ENCODE measurements around the gene LTBP1.
"Not testable (repeated sequence)": the region's sequence is repeated elsewhere in the genome, so short reads cannot be mapped to it uniquely, and the experiment has no call there.

LTBP1 gene

DNA sequence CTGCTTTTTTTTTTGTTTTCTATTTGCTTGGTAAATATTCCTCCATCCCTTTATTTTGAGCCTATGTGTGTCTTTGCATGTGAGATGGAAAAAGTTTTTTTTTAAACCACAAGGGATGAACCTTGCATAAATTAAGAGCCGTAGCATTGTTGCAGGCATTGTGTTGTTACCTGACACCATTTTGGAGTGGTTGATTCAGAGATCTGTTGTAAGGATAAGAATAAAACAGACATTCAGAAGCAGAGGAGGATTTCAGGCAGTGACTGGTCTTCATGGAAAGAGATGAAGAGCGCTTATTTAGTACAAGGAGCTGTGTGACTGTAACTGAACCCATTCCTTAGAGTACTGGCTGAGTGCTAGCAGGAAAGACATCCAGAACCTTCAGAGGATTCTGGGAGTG lies 101.2 kb downstream of the LTBP1 start:
- H3K27ac Mint-ChIP-seq = no peak overlapping the region
- H3K27me3 Mint-ChIP-seq = peaks cover 3% of the 10 kb centered on the region
- no peaks in the 10 kb centered on the region for H3K4me1 Mint-ChIP-seq (ENCODE audit: low read depth)
- H3K36me3 Mint-ChIP-seq = no peaks in the 10 kb centered on the region
- no peak overlapping the region for H3K4me3 Mint-ChIP-seq
- no peaks in the 10 kb centered on the region for H3K9me3 Mint-ChIP-seq (ENCODE audit: low read depth)

DNA sequence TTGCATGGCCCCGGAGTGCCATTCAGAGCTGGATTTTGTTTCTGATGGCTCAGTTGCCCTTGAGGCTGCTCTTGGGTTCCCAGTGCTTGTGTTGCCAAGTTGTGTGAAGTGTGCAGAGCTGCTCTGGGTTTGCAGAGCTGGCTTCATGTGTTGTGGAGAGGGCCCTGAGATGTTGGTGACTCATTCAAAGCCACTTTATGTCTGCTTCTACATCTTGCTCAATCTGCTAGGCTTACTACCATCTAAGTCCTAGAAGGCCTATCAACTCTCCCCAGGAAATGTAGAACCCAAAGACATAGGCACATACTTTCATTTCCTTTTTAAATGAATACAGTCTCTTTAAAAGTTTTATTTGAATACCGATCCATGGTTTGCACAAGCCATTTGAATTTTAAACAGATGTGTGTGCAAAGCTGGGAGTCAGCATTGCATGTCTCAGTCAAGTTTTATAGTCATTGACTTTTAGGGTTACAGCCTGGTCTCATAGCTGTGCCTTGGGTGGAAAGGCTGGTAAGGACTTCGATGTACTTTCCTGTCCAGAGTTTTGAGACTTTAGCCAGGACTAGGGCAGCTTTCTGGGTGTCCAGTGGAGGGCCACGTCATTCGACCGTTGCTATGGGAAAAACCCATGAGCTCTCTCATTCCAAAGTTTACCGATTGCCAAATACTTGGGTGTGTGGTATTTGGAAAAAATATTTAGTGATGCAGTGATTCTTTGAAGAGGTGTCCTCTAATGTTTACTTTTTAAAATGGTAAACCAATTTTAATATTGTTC lies 105.0 kb downstream of the LTBP1 start:
- Mint-ChIP-seq H3K4me1 (ENCODE audit: low read depth) (no peaks in the 10 kb centered on the region), H3K27me3 (peaks cover 6% of the 10 kb centered on the region), H3K4me3 (no peak overlapping the region), H3K9me3 (ENCODE audit: low read depth) (no peaks in the 10 kb centered on the region), H3K36me3 (no peaks in the 10 kb centered on the region), H3K27ac (no peak overlapping the region)

DNA sequence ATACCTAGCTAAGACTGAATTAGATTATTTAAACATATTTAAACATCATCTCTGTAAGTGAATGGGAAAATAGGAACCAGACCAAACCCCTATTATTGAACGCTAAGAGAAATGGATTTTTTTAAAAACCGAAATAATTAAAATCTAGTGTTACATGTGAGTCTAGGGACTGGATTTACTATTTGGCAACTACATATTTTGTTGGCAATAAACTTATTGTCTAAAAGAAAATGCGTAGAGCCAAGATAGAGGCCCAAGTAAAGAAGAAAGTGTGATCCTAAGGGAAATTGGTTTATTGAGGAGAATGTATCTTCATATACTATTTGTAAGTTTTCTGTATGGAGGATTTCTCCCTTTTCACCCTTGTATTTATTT lies 105.6 kb downstream of the LTBP1 start:
- no peaks in the 10 kb centered on the region for H3K36me3 Mint-ChIP-seq
- no peaks in the 10 kb centered on the region for H3K9me3 Mint-ChIP-seq (ENCODE audit: low read depth)
- H3K4me1 Mint-ChIP-seq (ENCODE audit: low read depth) = no peaks in the 10 kb centered on the region
- H3K4me3 Mint-ChIP-seq = no peak overlapping the region
- H3K27ac Mint-ChIP-seq = no peak overlapping the region
- peaks cover 6% of the 10 kb centered on the region for H3K27me3 Mint-ChIP-seq

DNA sequence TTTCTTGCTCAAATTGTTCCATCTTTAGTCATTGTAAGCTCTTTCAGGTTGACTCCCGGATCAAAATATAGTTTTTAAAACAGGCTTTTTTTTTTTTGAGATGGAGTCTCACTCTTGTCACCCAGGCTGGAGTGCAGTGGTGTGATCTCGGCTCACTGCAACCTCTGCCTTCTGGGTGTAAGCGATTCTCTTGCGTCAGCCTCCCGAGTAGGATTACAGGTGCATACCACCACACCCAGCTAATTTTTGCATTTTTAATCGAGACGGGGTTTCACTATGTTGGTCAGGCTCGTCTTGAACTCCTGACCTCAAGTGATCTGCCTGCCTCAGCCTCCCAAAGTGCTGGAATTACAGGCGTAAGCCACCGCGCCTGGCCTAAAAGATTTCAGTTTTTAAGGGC lies 106.0 kb downstream of the LTBP1 start:
- not testable (repeated sequence) for H3K27me3 Mint-ChIP-seq; H3K4me3 Mint-ChIP-seq; H3K9me3 Mint-ChIP-seq (ENCODE audit: low read depth); H3K4me1 Mint-ChIP-seq (ENCODE audit: low read depth); H3K36me3 Mint-ChIP-seq; H3K27ac Mint-ChIP-seq

DNA sequence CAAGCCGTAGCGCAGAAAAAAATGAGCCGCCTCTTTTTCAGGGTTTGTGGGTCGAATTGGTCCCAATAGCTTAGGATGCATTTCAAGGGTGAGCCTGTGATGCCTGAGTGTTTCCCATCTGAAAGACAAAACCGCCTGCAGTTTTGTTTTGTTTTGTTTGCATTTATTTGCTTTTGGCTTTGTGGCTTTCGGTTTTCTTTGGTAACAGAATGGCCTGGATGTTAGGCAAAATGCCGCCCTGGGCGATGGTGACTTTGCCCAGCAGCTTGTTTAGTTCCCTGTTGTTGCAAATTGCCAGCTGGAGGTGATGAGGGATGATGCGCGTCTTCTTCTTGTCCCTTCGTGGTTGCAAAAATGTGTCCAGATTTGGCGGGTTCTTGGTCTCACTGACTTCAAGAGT lies 109.4 kb downstream of the LTBP1 start:
- Mint-ChIP-seq H3K27me3 (peaks cover 3% of the 10 kb centered on the region), H3K4me1 (ENCODE audit: low read depth) (no peaks in the 10 kb centered on the region), H3K27ac (no peak overlapping the region), H3K36me3 (no peaks in the 10 kb centered on the region), H3K4me3 (no peak overlapping the region), H3K9me3 (ENCODE audit: low read depth) (no peaks in the 10 kb centered on the region)

DNA sequence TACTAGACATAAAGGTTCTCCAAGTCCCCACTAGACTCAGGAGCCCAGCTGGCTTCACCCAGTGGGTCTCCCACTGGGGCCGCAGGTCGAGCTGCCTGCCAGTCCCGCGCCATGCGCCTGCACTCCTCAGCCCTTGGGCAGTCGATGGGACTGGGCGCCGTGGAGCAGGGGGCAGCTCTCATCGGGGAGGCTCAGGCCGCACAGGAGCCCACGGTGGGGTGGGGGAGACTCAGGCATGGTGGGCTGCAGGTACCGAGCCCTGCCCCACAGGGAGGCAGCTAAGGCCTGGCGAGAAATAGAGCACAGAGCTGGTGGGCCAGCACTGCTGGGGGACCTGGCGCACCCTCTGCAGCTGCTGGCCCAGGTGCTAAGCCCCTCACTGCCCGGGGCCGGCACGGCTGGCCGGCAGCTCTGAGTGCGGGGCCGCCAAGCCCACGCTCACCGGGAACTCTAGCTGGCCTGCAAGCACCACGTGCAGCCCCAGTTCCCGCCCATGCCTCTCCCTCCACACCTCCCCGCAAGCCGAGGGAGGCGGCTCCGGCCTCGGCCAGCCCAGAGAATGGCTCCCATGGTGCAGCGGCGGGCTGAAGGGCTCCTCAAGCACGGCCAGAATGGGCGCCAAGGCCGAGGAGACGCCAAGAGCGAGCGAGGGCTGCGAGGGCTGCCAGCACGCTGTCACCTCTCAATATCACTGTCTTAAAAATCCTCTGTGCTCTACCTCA lies 110.7 kb downstream of the LTBP1 start:
- H3K4me3 Mint-ChIP-seq; H3K27ac Mint-ChIP-seq; H3K27me3 Mint-ChIP-seq; H3K36me3 Mint-ChIP-seq; H3K4me1 Mint-ChIP-seq (ENCODE audit: low read depth); H3K9me3 Mint-ChIP-seq (ENCODE audit: low read depth): not testable (repeated sequence)

DNA sequence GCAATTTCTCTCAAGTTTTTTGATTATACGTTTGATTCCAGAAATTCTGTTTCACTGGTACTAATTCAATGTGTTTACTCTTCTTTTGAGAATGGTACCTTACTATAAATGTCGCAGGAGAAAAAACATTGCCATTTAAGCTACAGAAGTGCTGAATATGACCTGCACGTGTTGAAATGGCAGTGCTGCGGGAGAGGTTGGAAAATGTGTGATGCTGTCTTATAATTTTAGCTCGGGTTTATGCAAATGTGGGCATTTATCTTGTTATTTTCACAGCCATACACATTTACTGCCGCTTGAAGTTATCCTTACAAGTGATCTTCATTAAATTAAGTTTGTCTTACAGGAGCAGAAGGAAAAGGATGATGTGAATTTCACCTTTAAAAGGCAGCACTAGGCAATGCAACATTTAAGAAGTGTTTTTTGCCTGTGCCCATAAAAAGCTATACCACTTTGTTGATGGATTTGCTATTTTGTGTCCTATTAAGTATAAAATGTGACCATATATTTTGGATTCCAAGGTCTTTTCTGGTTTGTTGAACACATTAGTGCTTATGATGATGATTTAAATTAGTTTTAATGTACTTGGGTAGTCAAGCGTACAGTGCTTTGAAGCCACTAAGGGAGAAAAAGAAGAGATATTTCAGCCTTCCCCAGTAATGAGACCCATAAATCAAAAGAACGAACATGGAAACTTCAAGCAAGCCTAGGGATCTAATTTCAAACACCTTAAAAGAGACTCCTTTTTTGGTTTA lies 112.1 kb downstream of the LTBP1 start:
- Mint-ChIP-seq H3K9me3 (ENCODE audit: low read depth) (no peaks in the 10 kb centered on the region), H3K27ac (no peak overlapping the region), H3K27me3 (peaks cover 4% of the 10 kb centered on the region), H3K4me3 (no peak overlapping the region), H3K4me1 (ENCODE audit: low read depth) (no peaks in the 10 kb centered on the region), H3K36me3 (no peaks in the 10 kb centered on the region)

DNA sequence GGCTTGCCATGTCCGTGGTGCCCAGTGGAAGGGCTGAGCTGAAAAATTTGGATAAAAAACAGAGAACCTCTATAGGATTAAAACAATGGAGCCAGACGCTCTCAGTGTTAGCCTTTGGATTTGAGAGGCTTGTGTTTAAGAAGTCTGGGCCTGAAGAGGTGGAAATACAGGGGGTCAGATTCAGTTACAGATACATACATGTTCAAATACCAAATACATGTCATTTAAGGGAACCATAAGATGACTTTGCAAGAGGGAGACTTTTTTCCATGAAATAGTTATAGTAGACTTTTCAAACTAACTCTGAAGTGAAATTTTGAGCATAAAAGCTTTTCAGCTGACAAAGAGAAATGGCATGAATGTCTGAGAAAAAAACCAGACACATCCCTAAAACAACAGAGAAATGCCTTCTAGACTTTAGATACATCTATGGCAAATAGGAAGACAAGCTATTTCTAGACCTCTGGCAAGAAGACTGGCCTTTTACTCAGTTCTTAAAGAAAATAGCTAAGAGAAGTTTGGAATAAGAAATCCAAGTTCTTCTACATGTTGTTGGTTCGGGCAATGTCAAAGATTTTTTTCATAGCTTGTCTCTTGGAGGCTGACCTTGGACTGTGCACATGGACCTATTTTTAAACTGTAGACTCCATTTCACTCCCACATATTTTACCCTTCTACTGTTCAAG lies 112.9 kb downstream of the LTBP1 start:
- no peak overlapping the region for H3K27ac Mint-ChIP-seq
- no peaks in the 10 kb centered on the region for H3K9me3 Mint-ChIP-seq (ENCODE audit: low read depth)
- H3K4me3 Mint-ChIP-seq = no peak overlapping the region
- H3K27me3 Mint-ChIP-seq = peaks cover 4% of the 10 kb centered on the region
- H3K36me3 Mint-ChIP-seq = no peaks in the 10 kb centered on the region
- H3K4me1 Mint-ChIP-seq (ENCODE audit: low read depth) = no peaks in the 10 kb centered on the region

DNA sequence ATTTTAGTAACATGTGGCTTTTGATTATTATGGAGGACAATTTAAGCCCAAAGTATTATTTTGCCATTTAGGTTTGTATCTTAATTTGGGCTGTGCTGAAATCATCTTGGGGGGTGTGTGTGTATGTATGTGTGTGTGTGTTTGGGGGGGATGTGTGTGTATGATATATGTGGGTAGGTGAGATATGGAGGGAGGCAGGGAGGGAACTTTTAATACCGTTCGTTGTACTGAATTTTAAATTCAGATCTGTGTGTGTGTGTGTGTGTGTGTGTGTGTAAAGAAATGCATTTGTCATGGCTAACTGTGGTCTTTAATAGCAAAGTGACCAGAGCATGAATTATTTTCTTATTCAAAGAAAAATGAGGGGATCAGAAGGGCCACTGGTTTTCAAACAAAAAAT lies 113.7 kb downstream of the LTBP1 start:
- Mint-ChIP-seq H3K9me3 (ENCODE audit: low read depth) (no peaks in the 10 kb centered on the region), H3K4me3 (no peak overlapping the region), H3K36me3 (no peaks in the 10 kb centered on the region), H3K4me1 (ENCODE audit: low read depth) (no peaks in the 10 kb centered on the region), H3K27me3 (peaks cover 6% of the 10 kb centered on the region), H3K27ac (no peak overlapping the region)

DNA sequence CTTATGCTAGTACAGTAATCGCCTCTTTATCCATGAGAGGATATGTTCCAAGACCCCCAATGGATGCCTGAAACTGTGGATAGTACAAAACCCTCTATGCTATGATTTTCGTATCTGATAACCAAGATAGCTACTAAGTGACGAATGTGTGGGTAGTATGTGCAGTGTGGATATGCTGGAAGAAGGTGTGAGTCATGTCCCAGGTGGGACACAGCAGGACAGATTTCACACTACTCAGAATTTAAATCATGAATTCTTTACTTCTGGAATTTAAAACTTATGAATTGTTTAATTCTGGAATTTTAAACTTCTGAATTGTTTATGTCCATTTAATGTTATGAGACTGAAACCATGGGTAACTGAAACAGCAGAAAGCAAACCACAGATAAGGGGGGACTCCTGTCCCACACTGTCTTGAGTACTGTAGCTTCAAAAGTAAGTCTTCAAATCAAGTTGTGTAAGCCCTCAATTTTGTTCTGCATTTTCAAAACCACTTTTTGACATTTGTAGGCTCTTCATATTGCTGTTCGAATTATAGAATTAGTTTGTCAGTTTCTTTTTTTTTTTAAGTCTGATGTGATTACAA lies 116.0 kb downstream of the LTBP1 start:
- Mint-ChIP-seq H3K4me1 (ENCODE audit: low read depth) (no peaks in the 10 kb centered on the region), H3K27ac (no peak overlapping the region), H3K36me3 (no peaks in the 10 kb centered on the region), H3K9me3 (ENCODE audit: low read depth) (no peaks in the 10 kb centered on the region), H3K4me3 (no peak overlapping the region), H3K27me3 (peaks cover 3% of the 10 kb centered on the region)

DNA sequence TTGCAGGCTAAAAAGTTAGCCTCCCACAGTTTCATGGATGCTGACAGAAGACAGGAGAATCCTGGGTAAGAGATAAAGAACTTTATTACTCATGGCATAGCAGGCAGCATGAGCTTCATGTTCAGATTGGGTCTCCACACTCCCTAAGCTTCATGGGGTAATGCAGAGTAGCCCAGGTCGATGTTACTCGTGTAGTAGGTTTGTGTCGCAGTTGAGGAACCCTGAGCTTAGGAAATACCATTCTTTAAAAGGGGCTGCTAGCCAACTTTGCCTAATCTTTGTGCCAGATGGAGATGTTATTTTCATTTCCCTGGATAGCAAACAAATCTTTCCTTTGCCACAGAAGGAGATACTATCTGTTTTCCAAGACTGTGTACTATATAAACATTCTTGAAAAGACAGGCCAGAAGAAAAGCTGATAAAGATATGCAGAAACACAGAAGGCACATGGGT lies 117.6 kb downstream of the LTBP1 start:
- no peaks in the 10 kb centered on the region for H3K36me3 Mint-ChIP-seq
- H3K9me3 Mint-ChIP-seq (ENCODE audit: low read depth) = no peaks in the 10 kb centered on the region
- H3K4me3 Mint-ChIP-seq = no peak overlapping the region
- H3K27ac Mint-ChIP-seq = no peak overlapping the region
- peaks cover 3% of the 10 kb centered on the region for H3K27me3 Mint-ChIP-seq
- no peaks in the 10 kb centered on the region for H3K4me1 Mint-ChIP-seq (ENCODE audit: low read depth)

DNA sequence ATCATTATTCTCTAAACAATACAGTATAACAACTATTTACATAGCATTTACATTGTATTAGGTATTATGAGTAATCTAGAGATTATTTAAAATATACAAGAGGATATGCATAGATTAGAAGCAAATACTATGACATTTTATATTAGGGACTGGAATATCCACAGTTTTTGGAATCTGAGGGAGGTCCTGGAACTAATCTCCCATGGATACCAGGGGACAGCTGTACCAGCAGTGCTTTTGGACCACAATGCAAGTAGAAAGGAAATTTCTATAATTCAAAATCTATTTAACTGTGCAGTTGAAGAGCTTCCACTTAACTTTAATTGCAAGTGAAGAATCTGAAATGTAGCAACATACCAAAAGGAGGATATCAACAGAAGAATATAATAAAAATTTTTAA lies 120.8 kb downstream of the LTBP1 start:
- Mint-ChIP-seq H3K4me3 (no peak overlapping the region), H3K36me3 (no peaks in the 10 kb centered on the region), H3K4me1 (ENCODE audit: low read depth) (no peaks in the 10 kb centered on the region), H3K27ac (no peak overlapping the region), H3K27me3 (peaks cover 2% of the 10 kb centered on the region), H3K9me3 (ENCODE audit: low read depth) (no peaks in the 10 kb centered on the region)

DNA sequence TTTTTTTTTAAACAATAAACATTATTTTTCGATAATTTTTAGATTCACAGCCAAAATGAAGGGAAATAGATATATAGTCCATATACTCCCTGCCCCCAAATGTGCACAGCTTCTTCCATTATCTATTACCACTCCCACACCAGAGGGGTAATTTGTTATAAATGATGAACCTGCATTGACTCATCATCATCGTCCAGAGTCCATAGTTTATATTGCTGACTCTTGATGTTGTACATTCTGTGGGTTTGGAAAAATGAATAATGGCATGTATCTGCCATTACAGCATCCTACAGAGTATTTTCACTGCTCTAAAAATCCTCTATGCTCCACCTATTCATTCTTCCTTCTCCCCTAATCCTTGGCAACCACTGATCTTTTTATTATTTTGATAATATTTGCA lies 121.5 kb downstream of the LTBP1 start:
- Mint-ChIP-seq H3K27me3 (peaks cover 2% of the 10 kb centered on the region), H3K4me1 (ENCODE audit: low read depth) (no peaks in the 10 kb centered on the region), H3K36me3 (no peaks in the 10 kb centered on the region), H3K4me3 (no peak overlapping the region), H3K9me3 (ENCODE audit: low read depth) (no peaks in the 10 kb centered on the region), H3K27ac (no peak overlapping the region)

DNA sequence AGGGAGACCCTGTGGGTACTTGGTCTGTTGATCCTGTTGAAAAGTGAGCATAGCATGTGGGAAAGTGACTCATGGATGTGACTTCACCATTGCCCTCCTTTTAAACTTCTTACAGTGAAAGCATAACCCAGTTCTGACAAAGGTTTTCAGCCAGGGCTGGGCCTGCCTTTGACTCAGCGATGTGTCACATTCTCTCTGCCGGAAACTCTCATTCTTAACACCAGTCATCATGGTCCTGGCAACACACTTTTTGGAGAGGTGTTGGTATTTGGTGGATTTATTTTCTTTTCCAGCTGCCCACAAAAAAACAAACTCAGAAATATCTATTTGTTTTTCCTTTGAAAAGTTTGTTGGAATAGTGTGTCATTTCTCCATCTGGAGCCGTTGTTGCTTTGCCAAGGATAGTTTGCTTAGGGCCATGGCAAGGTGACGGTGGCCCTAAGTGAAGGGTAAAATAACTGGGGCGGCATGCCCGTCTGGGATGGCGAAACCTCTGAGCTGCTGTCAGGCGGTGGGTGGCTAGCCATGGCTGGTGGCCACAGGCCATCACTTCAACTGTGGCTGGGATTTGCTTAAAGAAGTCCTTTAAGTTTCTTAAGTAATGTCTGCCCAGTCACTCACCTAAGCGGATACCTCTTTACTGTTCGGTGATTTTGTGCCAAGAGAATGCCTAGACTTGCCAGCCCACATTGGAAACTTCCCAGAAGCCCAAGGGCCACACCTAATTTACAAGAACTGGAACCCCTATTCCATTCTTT lies 123.3 kb downstream of the LTBP1 start:
- no peak overlapping the region for H3K4me3 Mint-ChIP-seq

More for the DNA sequence above, 123.3 kb downstream of the LTBP1 start:
- H3K27me3 Mint-ChIP-seq = no peaks in the 10 kb centered on the region
- H3K27ac Mint-ChIP-seq = no peak overlapping the region
- no peaks in the 10 kb centered on the region for H3K4me1 Mint-ChIP-seq (ENCODE audit: low read depth)
- H3K36me3 Mint-ChIP-seq = no peaks in the 10 kb centered on the region
- no peaks in the 10 kb centered on the region for H3K9me3 Mint-ChIP-seq (ENCODE audit: low read depth)

All from activated naive CD8-positive, alpha-beta T cell (primary cell).